VCaP (cell line): ENCODE results near the gene BCL7C.

Experiments used
- H3K27ac ChIP-seq: fragments of 450-650 bp; 2 replicates; pipeline ENCODE4 v1.5.1; 2017
- TF ChIP-seq, protein P1 (sequence below): fragments of 450-650 bp; conservative IDR thresholded peaks from 2 replicates; pipeline ENCODE4 v1.5.1; 2017; ENCODE audit warnings: mild to moderate bottlenecking, moderate library complexity

The BCL7C gene

DNA sequence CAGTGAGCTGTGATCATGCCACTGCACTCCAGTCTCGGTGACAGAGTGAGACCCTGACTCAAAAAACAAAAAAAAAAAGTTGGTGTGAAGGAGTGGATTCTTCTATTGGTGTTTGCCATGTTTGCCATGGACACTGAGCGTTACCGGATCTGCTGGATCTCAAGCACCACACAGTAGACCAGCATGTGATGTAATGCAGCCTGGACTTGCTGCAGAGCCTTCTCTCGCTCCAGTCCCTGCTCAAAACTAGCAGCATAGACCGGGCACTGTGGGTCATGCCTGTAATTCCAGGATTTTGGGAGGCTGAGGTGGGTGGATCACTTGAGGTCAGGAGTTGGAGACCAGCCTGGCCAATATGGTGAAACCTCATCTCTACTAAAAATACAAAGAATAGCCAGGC lies 50.4 kb downstream of the BCL7C start:
- no peak overlapping the region for H3K27ac ChIP-seq
- TF ChIP-seq, protein P1, sequence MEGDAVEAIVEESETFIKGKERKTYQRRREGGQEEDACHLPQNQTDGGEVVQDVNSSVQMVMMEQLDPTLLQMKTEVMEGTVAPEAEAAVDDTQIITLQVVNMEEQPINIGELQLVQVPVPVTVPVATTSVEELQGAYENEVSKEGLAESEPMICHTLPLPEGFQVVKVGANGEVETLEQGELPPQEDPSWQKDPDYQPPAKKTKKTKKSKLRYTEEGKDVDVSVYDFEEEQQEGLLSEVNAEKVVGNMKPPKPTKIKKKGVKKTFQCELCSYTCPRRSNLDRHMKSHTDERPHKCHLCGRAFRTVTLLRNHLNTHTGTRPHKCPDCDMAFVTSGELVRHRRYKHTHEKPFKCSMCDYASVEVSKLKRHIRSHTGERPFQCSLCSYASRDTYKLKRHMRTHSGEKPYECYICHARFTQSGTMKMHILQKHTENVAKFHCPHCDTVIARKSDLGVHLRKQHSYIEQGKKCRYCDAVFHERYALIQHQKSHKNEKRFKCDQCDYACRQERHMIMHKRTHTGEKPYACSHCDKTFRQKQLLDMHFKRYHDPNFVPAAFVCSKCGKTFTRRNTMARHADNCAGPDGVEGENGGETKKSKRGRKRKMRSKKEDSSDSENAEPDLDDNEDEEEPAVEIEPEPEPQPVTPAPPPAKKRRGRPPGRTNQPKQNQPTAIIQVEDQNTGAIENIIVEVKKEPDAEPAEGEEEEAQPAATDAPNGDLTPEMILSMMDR: no peak

DNA sequence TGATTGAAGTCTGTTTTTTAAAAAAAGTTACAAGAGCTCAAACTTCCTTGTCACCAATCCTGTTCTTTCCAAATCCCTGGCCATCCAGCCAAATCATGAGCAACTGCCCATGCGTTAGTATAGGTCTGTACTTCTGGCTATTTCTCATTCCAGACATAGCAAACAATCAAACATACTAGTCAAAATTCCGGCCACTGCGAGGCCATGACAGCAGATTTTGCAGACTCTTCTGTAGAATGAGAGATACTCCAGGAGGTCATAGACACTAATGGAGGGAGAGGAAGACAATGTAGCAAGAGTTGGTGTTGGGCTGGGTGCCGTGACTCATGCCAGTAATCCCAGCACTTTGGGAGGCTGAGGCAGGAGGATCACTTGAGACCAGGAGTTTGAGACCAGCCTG lies 50.9 kb downstream of the BCL7C start:
- H3K27ac ChIP-seq: no peak overlapping the region
- TF ChIP-seq, protein P1: no peak

DNA sequence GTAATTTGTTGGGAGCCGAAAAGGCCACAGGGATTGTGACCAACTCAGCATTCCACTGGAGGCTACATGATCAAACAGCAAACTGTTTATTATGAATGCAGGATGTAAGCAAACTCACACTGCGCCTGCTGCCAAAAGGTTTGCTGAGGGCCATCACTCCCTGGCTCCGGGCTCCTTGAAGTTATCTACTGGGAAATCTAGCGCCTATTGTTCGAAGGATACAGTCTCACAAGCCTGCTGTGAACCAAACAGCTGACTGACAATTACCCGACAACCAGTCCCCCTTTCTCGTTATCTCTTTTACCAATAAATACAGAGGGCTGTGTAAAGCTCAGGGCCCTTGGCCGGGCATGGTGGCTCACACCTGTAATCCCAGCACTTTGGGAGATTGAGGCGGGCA lies 52.5 kb downstream of the BCL7C start:
- TF ChIP-seq, protein P1: no peak
- H3K27ac ChIP-seq: no peak overlapping the region

DNA sequence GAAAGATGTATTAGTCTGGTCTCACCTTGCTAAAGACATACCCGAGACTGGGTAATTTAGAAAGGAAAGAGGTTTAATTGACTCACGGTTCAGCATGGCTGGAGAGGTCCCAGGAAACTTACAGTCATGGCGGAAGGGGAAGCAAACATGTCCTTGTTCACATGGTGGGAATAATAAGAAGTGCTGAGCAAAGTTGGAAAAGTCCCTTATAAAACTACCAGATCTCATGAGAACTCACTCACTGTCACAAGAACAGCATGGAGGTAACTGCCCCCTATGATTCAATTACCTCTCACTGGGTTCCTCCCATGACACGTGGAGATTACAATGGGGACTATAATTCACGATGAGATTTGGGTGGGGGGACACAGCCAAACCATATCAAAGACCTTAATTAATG lies 53.3 kb downstream of the BCL7C start:
- TF ChIP-seq, protein P1: no peak
- H3K27ac ChIP-seq: no peak overlapping the region

DNA sequence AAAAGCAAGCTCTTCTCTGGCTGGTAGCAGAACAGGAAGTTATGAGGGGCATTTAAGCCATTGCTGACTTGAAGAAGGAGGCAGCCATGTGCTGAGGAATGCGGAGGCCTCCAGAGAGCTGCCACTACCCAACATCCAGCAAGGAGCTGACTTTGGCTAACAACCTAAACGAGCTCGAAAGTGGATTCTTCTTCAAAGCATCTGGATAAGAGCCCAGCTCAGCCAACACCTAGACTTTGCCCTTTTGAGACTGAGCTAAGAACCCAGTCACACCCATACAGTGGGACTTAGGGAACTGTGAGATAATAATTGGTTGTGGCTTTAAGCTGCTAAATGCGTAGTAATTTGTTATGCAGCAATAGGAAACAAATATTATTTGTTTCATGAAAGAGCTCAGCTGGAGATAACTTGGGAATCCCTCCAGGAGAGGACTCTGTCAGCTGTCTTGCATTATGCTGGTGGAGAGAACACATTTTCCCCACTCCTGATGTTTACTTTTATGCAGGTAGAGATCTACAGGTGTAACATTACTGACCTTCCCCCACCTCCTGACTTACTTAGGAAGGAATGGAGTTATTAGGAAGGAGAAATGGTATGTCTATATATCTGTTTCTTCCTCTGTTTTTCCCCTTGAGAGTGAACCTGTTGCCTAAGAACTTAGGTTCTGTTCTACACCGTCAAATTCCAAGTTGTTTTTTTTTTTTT lies 54.2 kb downstream of the BCL7C start:
- TF ChIP-seq, protein P1: no peak
- no peak overlapping the region for H3K27ac ChIP-seq

DNA sequence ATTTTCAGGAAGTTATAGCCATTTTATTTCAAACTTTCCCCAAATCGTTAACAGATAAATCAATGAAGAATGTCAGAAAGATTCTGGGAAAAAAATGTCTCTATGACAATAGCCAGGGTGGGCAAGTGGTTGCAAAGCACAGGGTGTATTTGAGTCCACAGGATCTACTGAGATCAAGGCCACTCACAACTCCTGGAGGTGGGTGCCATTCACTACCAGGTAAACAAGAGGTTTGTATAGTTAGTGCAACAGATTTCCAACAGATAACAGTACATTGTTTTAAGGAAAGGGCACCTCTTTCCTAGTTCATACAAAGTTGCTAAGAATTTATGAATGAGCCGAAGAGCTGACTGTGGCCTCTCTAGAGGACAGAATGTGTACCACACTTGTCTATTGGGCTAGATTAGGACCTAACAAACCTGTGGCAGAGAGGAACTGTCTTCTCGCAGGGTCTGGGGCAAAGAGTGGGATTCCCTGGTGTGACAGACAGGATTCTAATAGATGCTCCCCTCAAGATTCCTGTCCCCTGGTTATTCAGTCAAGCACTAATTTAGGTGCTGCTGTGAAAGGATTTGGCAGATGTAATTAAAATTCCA lies 54.9 kb downstream of the BCL7C start:
- H3K27ac ChIP-seq: no peak overlapping the region
- TF ChIP-seq, protein P1: no peak

DNA sequence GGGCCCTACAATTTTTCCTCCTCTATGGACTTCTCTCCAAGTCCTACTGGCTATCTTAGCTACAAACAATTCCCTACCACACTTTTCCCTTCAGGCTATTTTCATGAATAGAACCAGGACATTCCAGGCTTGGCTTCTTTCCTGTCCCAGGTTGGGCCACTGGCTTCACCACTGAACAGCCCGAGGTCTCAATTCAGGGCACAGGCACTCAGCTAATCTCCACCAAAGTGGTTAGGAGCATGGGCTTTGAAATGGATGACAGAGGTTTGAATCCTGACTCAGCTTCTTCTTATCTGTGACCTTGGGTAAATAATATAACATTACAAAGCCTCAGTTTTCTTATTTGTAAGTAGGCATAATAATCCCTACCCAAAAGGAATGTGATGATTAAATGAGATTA lies 56.0 kb downstream of the BCL7C start:
- TF ChIP-seq, protein P1: no peak
- H3K27ac ChIP-seq: no peak overlapping the region
